HFFc6 (cell line): Measurements from ENCODE around the gene DOCK4. TPM values are rescaled to one million over a fixed set of nuclear protein-coding genes. Genes with fewer than 3 reads are reported as not detected.

Experiments used
- DNase-seq: peaks from one replicate; pipeline ENCODE4 v3.0.0-alpha.2; 2018
- H3K27ac Mint-ChIP-seq: 2 replicates; pipeline ENCODE4 v1.8.0; 2020; ENCODE audit warnings: mild to moderate bottlenecking, mixed read lengths
- H3K27me3 Mint-ChIP-seq: 2 replicates; pipeline ENCODE4 v1.8.0; 2021; ENCODE audit warnings: mild to moderate bottlenecking, moderate library complexity, mixed read lengths; ENCODE audit not compliant: insufficient read depth
- H3K36me3 Mint-ChIP-seq: 2 replicates; pipeline ENCODE4 v1.8.0; 2021; ENCODE audit warnings: low read depth, mixed read lengths
- H3K4me1 Mint-ChIP-seq: 2 replicates; pipeline ENCODE4 v1.8.0; 2020; ENCODE audit warnings: low read depth, mixed read lengths
- H3K4me3 Mint-ChIP-seq: 2 replicates; pipeline ENCODE4 v1.8.0; 2020; ENCODE audit warnings: mild to moderate bottlenecking, moderate library complexity, mixed read lengths
- H3K9me3 Mint-ChIP-seq: 2 replicates; pipeline ENCODE4 v1.8.0; 2020; ENCODE audit warnings: mild to moderate bottlenecking, mixed read lengths
- CTCF ChIP-seq: fragments of 200-600 bp; sonication (generic); IDR thresholded peaks from 2 replicates; pipeline ENCODE4 v1.5.0; 2021; ENCODE audit warnings: antibody characterized with exemption, mild to moderate bottlenecking
- total RNA-seq, 6 experiments: library from RNA; stranded (reverse); fragmentation: NEBNext Ultra II Directional; extraction: Animal tissue kit (Norgen Biotek cat#: 25700); gene quantifications; 2 replicates in 1 of 6; 3 replicates in 5 of 6; pipeline ENCODE4 v1.2.3, GENCODE V29; 2021

Gene DOCK4
- total RNA-seq, 6 experiments from 2014 or later, result 2.2 to 3.9 (median 3.3) TPM

GRCh38 chr7:112010994-112011393 is 195.2 kb downstream of the DOCK4 start:
- Mint-ChIP-seq H3K4me1 (peaks cover 9% of the 10 kb centered on the region), H3K27ac (no peak overlapping the region), H3K27me3 (peaks cover 4% of the 10 kb centered on the region), H3K9me3 (no peaks in the 10 kb centered on the region), H3K4me3 (no peak overlapping the region), H3K36me3 (no peaks in the 10 kb centered on the region)
- DNase-seq, result no peak
- TF ChIP-seq CTCF, result no peak

- no peaks in the 10 kb centered on the region for H3K9me3 Mint-ChIP-seq
- H3K4me1 Mint-ChIP-seq, result peaks cover 9% of the 10 kb centered on the region
- peaks cover 4% of the 10 kb centered on the region for H3K27me3 Mint-ChIP-seq
- H3K36me3 Mint-ChIP-seq, result no peaks in the 10 kb centered on the region
- no peak for DNase-seq
- H3K4me3 Mint-ChIP-seq, result no peak overlapping the region
- no peak for TF ChIP-seq CTCF
- H3K27ac Mint-ChIP-seq, result no peak overlapping the region
Measured at GRCh38 chr7:112010109-112010508, 196.1 kb downstream of the DOCK4 start.

GRCh38 chr7:112009081-112009480 is 197.1 kb downstream of the DOCK4 start:
- no peak overlapping the region for H3K27ac Mint-ChIP-seq
- peaks cover 4% of the 10 kb centered on the region for H3K27me3 Mint-ChIP-seq
- H3K4me3 Mint-ChIP-seq, result no peak overlapping the region
- peak; percentile 44 for DNase-seq
- peaks cover 9% of the 10 kb centered on the region for H3K4me1 Mint-ChIP-seq
- no peaks in the 10 kb centered on the region for H3K36me3 Mint-ChIP-seq
- TF ChIP-seq CTCF, result no peak
- no peaks in the 10 kb centered on the region for H3K9me3 Mint-ChIP-seq

GRCh38 chr7:112007185-112007584 is 199.0 kb downstream of the DOCK4 start:
- Mint-ChIP-seq H3K4me3 (no peak overlapping the region), H3K27me3 (peaks cover 2% of the 10 kb centered on the region), H3K4me1 (peaks cover 9% of the 10 kb centered on the region), H3K27ac (no peak overlapping the region), H3K36me3 (no peaks in the 10 kb centered on the region), H3K9me3 (no peaks in the 10 kb centered on the region)
- DNase-seq, result no peak
- TF ChIP-seq CTCF, result no peak

- no peak for DNase-seq
- Mint-ChIP-seq H3K36me3 (no peaks in the 10 kb centered on the region), H3K4me3 (no peak overlapping the region), H3K27ac (no peak overlapping the region), H3K4me1 (peaks cover 14% of the 10 kb centered on the region), H3K27me3 (peaks cover 2% of the 10 kb centered on the region), H3K9me3 (no peaks in the 10 kb centered on the region)
- no peak for TF ChIP-seq CTCF
Measured at GRCh38 chr7:112006071-112006470, 200.1 kb downstream of the DOCK4 start.

- no peaks in the 10 kb centered on the region for H3K36me3 Mint-ChIP-seq
- no peak overlapping the region for H3K4me3 Mint-ChIP-seq
- no peak for TF ChIP-seq CTCF
- H3K4me1 Mint-ChIP-seq, result peaks cover 19% of the 10 kb centered on the region
- no peak for DNase-seq
- no peaks in the 10 kb centered on the region for H3K9me3 Mint-ChIP-seq
- peaks cover 2% of the 10 kb centered on the region for H3K27me3 Mint-ChIP-seq
- H3K27ac Mint-ChIP-seq, result no peak overlapping the region
Measured at GRCh38 chr7:112005205-112005775, 200.9 kb downstream of the DOCK4 start.
